ENCODE measurements around the gene PNMT.

The PNMT gene

DNA sequence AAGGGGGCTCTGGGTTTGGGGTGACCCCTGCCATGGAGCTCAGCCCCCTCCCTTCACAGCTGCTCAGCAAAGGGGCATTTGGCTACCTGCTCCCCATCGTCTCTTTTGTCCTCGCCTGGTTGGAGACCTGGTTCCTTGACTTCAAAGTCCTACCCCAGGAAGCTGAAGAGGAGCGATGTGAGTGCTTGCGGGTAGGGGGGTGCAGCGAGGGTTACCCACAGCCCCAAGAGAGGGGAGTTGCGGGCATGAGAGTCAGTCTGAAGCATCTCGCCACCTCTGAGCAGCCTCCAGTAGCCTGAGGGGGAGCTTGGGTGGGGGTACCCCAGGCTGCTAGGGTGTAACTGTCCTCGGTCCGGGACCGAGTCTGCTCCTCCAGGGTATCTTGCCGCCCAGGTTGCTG, 9.9 kb upstream of the PNMT start:
- no peak for DNase-seq

DNA sequence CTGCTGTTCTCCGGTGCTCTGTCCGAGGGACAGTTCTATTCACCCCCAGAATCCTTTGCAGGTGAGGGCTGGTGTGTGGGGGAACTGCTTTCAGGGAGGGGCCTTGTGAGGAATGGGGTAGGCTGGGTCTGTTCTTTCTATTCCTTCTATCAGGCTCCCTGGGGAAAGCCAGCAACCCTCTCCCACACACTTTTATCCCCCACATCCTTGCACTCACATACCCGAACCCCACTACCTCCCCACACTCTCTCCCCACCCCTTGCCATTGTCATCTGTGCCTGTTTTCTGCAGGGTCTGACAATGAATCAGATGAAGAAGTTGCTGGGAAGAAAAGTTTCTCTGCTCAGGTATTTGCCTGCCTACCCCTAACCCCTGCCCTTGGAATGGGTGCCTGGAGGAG, 9.5 kb upstream of the PNMT start:
- no peak for DNase-seq

DNA sequence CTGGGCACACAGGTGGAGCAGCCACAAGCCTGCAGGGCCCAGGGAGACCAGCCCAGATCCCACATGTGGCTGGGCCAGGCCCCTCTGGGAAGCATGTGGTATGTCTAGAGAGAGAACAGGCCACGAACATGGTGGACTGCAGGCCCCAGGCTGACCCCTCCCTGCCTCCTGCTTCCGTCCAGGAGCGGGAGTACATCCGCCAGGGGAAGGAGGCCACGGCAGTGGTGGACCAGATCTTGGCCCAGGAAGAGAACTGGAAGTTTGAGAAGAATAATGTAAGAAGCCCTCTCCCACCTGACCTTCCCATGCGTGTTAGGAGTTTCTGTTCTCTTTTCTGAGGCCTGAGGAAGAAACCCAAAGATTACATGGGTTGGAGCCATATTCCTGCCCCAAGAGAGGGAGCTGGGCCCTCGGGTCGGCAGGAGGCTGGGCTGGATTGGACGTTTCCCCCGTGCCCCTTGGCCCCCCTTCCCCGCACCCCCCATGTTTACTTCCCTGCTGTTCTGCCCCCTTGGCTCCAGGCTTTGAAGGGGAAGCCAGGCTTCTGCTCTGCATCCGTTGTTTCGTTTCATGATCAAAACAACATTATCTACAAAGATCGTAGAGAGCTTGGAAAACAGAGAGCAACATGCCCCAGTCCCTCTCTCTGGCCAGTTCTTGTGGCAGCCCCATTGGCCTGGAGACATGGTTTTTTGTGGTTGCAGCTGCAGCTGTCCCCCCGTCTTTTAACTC, 8.8 kb upstream of the PNMT start:
- DNase-seq, result no peak

DNA sequence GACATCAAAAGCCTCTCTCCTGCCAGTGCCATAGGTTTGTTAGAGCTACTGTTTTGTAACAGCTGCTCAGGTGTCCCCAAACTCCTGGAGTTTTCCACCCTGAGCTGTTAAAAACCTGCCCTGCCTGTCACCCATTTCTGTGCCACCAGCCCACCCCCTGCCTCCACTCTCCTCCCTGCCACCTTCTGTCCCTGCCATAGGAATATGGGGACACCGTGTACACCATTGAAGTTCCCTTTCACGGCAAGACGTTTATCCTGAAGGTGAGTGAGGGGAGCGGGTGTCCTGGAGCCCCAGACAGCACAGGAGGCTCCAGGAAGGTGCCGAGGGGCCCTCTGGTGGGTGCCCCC, 8.3 kb upstream of the PNMT start:
- no peak for DNase-seq

DNA sequence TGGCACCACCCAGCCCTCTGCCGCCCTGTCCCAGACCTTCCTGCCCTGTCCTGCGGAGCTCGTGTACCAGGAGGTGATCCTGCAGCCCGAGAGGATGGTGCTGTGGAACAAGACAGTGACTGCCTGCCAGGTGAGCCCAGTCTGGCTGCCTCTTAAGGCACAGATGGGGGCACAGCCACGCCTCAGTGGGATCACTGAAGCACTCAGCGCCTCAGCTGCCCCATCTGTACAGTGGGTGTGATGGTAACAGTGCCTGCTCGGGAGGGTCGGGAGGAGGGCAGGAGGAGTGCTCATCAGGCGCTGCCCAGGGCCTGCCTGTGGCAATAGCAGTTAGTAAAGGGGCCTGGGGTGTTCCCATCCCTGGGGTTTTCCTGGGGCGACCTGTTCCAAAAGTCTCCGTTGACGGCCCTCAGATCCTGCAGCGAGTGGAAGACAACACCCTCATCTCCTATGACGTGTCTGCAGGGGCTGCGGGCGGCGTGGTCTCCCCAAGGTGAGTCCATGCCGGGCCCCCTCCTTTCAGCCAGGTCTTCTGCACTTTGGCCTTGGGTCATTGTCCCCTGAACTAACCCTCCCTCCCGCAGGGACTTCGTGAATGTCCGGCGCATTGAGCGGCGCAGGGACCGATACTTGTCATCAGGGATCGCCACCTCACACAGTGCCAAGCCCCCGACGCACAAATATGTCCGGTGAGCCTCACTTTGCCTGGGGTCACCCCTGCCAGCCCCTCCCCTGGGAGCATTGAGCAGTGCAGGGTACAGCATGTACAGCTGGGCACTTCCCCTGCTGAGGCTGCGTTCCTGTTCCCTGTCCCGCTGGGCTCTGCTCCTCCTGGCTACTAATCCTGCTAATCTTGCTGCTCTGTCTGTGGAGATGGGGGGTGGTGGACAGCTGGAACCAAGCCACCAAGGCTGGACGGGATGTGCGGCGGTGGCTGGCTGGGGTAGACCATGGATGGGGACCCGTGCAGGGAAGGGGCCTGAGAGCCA, 7.6 kb upstream of the PNMT start:
- DNase-seq, result no peak

DNA sequence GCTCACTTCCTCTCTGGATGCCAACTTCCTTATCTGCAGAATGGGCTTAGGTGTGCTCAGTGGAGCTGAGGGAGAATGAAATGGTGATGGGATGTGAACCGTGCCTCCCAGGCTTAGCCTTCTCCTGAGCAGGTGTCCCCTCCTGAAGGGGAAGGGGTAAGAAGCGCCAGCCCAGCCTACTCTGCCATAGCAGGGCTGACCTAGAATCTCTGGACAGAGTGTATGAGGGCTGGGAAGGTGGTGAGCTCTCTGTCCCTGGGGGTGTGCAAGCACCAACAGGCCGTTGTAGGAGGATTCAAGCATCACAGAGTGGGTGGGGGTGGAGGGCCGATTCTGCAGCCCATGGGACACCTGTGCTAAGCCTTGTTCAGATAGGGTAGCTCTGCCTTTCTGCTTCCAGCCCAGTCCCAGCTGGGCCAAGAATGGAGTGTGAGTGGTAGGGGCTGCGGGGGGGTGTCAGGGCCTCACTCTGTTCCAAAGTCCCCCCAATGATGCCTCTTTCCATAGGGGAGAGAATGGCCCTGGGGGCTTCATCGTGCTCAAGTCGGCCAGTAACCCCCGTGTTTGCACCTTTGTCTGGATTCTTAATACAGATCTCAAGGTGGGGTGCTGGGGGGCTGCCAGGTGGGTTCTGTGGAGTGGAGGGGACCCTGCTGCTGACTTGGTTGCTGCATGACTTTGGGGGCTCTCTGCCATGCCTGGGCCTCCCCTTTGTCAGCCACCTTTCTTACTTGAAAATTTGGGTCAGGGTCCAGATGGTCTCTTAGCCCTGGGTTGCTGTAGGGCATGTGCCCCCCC, 6.3 kb upstream of the PNMT start:
- DNase-seq, result no peak

DNA sequence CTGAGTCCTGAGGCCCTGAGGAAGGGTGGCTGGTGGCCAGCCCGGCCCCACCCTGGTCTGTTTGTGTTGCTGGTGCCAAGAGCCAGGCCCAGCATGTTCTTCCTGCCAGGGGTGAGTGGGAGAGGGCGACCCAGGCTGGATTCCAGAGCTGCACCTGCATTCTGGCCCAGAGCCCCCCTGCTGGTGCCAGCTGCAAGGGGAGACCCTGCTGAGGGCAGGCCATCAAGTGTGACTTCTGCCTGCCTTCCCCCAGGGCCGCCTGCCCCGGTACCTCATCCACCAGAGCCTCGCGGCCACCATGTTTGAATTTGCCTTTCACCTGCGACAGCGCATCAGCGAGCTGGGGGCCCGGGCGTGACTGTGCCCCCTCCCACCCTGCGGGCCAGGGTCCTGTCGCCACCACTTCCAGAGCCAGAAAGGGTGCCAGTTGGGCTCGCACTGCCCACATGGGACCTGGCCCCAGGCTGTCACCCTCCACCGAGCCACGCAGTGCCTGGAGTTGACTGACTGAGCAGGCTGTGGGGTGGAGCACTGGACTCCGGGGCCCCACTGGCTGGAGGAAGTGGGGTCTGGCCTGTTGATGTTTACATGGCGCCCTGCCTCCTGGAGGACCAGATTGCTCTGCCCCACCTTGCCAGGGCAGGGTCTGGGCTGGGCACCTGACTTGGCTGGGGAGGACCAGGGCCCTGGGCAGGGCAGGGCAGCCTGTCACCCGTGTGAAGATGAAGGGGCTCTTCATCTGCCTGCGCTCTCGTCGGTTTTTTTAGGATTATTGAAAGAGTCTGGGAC, 5.5 kb upstream of the PNMT start:
- no peak for DNase-seq

DNA sequence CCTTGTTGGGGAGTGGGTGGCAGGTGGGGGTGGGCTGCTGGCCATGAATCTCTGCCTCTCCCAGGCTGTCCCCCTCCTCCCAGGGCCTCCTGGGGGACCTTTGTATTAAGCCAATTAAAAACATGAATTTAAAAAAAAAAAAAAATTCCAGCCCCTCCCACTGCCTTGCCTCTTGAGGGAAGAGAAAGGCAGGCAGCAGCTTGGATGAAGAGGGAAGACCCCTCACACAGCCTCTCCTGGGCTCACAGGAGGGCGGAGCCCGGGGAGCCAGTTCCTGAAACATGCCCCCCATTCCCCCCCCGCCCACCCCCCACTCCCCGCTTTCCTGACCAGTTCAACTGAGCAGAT, 4.9 kb upstream of the PNMT start:
- DNase-seq, result no peak

DNA sequence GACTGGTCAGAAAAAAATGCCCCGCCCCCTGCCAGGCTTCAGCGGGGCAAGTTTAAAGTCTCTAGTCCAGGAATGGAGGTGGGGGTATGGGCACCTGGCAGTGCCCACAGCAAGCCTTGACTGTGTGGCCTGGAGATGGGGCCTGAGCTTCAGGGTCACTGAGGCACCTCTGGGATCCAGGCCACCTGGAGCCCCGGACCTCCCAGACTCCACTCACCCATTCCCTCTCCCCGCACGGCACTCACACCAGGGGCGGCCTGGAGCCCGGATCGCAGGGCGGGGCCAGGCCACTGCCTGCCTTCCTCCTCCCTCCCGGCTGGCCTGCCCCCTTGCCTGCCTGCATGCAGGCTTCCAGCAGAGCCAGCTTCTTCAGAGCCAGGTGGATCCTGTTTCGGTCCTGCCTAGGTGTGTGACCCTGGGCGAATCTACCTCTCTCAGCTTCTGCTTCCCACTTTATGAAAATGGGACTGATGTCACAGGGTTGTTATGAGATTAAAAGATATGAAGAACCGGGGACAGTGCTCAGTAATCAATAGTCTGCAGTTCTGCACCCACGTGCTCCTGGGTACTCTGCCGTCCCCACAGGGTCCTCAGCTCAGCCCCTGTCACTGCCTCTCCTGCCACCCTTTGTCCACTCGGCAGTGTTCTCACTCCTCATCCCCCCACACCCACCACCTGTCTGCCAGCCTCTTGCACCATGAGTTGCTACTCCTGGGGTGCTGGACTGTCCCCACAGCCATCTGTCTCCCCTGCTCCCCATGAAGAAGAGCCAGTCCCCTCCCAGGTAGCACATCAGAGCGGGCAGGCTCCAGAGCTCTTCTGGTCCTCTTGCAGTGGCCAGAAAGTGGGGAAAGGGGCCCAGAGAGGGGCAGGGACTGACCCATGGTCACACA, 4.3 kb upstream of the PNMT start:
- no peak for DNase-seq

DNA sequence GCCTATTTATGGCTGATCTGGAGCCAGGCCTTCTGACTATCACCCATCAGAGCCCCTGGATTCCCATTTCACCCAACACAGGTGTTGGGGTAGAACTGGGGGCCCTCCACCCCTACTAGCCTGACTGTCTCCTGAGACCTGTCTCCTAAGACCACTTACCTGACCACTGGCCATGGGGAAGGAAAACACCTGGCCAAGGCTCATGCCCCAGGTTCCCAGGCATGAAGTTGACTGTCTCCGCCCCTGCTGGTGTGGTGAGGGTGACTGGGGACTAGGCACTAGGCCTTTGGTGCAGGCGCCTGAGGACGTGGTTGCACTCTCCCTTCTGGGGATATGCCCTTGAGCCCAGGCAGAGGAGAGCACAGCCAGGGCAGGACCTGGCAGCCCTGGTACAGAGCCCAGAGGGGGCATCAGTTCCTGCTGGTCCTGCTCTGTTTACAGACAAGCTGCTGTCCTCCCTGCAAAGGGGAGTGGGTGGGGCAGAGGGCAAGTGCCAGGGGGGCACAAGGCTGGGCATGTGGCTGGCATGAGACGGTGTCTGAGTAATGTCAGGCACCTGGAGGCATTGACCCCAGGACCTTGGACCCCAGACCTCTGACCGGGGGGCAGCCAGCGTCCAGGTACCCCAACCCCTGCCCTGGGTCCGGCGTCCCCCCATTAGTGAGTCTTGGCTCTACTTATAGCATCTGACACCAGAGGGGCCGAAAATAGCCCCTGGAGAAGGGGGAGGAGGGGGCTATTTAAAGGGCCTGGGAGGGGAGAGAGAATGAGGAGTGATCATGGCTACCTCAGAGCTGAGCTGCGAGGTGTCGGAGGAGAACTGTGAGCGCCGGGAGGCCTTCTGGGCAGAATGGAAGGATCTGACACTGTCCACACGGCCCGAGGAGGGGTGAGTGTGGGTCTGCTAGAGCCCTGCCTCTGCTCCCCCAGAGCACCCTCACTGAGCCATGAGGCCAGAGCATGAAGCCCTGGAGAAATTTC, 3.4 kb upstream of the PNMT start, which contains the start of gene TCAP:
TSS of gene TCAP (plus strand) at position 769 of the 981 bp plus-strand sequence. CDS start at position 780, 11 bp downstream.
- no peak for DNase-seq

DNA sequence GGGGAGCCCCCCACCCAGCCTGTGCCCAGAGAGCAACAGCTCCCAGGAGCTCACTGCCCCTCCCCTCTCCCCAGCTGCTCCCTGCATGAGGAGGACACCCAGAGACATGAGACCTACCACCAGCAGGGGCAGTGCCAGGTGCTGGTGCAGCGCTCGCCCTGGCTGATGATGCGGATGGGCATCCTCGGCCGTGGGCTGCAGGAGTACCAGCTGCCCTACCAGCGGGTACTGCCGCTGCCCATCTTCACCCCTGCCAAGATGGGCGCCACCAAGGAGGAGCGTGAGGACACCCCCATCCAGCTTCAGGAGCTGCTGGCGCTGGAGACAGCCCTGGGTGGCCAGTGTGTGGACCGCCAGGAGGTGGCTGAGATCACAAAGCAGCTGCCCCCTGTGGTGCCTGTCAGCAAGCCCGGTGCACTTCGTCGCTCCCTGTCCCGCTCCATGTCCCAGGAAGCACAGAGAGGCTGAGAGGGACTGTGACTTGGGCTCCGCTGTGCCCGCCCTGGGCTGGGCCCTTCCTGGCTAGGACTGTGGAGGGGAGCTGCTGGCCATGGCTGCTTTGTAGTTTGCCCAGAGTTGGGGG, 2.5 kb upstream of the PNMT start:
- DNase-seq, result no peak

DNA sequence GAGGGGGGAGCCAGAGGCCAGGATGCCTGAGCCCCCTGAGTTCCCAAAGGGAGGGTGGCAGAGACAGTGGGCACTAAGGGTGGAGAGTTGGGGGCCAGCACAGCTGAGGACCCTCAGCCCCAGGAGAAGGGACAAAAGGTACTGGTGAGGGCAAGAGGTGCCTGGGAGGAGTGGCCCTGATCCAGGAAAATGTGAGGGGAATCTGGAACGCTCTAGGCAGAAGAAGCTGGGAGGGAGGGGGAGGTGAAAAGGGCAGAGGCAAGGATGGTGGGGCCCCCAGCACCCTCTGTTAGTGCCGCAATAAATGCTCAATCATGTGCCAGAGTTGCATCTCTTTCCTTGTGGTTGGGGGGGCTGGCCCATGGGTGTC, 2.0 kb upstream of the PNMT start:
- no peak for DNase-seq

DNA sequence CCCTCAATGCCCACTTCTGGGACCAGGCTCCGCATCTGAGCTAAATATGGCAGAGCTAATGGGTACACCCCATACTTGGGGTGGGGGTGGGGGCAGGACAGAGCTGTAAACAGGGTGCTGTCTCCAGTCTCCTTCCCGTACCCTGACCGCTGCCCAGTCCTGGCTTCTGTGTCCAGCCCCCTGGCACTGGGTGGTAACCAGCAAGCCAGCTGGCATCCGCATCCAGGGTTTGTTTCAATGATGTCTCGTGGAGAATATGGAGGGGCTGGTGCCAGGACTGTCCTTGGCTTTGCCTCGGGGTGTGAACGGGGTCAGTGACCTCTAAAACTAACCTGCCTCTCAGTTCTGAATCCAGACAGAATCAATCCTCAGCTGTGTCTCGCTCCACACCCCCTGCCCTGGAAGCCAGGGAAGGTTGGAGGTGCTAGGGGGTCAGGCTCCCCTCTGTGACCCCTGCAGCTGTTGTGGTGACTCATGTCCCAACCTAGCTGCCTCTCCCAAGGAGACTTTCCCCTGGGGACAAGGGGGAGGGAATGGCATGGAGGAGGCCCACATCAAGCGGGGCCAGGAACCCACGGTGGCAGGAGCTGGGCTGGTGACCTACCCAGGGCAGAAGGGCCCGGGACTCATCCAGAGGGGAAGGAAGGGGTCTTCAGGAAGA, 1.5 kb upstream of the PNMT start:
- DNase-seq, result no peak

DNA sequence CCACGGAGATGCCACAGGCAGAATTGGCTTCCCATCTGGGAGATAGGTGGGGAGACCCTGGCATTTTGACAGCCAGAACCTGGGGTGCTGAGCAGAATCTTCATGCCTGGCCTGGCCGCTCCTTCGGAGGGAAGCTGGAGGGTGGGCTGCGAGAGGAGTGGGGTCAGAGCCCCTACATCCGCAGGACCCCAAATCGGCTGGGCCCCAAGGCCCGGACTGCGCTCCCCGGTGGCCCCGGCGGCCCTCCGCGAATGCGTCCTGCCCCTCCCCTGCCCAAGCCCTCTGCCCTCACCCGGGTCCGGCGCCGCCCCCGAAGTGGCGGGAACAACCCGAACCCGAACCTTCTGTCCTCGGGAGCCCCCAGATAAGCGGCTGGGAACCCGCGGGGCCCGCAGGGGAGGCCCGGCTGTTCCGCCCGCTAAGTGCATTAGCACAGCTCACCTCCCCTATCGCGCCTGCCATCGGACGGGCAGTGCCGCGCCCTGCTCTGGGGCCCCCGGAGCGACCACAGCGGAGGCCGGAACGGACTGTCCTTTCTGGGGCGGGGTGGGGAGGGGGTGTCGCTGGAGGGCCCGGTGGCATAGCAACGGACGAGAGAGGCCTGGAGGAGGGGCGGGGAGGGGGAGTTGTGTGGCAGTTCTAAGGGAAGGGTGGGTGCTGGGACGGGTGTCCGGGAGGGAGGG, 850 bp upstream of the PNMT start:
- peak; percentile 7 for DNase-seq

DNA sequence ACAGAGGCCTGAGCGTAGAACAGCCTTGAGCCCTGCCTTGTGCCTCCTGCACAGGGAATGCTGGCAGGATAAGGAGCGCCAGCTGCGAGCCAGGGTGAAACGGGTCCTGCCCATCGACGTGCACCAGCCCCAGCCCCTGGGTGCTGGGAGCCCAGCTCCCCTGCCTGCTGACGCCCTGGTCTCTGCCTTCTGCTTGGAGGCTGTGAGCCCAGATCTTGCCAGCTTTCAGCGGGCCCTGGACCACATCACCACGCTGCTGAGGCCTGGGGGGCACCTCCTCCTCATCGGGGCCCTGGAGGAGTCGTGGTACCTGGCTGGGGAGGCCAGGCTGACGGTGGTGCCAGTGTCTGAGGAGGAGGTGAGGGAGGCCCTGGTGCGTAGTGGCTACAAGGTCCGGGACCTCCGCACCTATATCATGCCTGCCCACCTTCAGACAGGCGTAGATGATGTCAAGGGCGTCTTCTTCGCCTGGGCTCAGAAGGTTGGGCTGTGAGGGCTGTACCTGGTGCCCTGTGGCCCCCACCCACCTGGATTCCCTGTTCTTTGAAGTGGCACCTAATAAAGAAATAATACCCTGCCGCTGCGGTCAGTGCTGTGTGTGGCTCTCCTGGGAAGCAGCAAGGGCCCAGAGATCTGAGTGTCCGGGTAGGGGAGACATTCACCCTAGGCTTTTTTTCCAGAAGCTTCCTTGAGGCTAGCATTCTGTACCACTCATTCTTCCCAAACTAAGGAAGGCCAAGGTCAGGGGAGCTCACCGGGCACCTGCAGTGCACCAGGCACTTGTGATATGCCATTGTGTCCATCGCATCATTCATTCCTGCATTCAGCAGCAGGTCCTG, 1.9 kb downstream of the PNMT start:
- no peak for DNase-seq

DNA sequence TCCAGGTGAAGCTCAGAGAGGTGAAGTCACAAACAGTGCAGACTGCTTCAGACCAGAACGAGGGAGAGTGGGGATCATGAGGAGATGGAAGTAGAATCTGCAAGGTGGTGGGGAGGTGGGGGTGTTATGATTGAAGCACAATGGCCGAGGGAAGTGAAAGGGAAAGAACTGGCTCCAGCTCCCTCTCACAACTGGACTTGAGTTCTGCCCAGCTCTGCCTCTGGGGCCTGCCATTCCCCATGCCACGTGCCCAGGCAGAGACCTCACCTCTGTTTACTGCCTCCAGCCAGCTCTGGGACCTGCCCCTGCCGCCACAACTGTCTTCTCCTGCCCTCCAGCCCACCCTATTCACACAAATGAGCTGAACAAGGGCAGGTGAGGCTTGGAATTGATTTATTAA, 2.5 kb downstream of the PNMT start:
- no peak for DNase-seq

DNA sequence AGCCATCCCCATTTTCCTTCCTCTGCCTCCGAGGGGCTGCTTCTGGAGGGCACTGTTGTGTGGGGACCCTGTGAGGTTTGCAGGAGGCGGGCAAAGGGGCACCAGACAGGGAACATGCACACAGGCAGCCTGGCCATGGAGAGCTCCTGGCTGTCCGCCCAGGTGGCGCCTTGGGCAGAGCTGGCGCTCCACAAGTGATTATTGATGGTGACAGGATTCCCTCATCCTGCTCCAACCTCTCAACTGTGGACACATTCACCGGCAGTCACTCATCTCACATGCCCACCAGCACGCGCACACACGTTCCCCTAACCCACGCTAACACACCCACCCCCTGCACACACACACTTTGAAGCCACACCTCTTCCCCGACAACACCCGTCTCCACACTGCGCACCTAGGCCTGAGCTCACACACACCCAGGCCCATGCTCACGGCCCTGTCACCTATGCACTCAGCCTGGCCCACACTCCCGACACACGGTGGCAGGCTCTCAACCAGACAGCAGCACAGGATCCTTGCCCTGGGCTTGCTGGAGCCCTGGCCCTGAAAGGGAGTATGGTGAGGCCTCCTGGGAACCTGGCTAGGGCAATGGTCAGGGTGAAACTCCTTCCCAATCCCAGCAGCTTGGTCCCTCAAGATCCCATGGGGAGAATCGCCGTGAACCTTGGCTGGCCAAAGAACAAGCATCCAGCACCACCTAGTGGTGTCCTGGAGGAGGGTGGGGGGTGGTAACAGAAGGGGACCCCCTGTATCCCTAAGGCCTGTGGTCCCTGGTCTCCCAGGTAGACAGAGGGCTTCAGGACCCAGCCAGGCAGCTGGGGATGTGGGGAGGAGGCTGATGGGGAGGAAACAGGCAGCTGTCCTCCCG, 3.6 kb downstream of the PNMT start:
- DNase-seq, result no peak

Data from stimulated activated naive CD4-positive, alpha-beta T cell treated with Interleukin-2 at 50 U/mL for 16 hours (primary cell).